ENCODE measurements around the gene FGD4.

Gene FGD4

DNA sequence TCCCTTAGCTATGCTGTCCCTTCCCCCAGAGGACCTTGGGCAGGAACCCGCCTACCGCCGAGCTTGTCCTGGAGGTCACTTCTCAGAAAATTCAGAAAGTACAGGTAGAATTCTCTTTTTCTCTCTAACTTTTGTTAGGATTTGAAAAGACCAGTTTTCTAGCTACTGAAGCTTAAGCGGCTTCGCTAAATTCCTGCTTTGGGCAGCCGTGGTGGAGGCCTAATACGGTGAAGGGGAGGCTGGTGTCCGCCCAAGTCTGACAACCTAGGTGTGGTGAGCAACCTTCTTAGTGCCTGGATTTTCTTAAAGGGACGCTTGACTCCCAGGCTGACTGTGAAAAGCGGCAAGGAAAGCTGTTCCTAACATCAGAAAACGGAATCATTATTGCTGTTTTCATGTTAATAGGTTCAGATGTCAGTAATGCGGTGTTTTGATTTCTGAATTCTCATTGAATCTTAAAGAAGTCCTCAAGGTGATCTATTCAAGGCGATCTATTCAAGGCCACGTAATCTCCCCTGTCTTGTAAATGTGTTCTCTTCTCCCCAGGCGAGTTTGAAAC lies 835 bp downstream of the FGD4 start:
- FAIRE-seq = no peak
- TF ChIP-seq PAX5 (IDR thresholded peaks at IDR 0.05; ENCODE audit: insufficient read depth, low read length, severe bottlenecking) (no peak), TAF1 (IDR thresholded peaks at IDR 0.05; ENCODE audit: low read depth, low read length) (no peak), POLR2A (IDR thresholded peaks at IDR 0.05; ENCODE audit: low read depth, low read length) (no peak), POLR2AphosphoS5 (IDR thresholded peaks at IDR 0.05; ENCODE audit: low read depth, low read length) (no peak), POU2F2 (IDR thresholded peaks at IDR 0.05; ENCODE audit: low read depth, low read length) (no peak), SPI1 (IDR thresholded peaks at IDR 0.05; ENCODE audit: low read depth, low read length) (no peak)
- DNase-seq (ENCODE audit: insufficient read length, low spot score) = no peak

DNA sequence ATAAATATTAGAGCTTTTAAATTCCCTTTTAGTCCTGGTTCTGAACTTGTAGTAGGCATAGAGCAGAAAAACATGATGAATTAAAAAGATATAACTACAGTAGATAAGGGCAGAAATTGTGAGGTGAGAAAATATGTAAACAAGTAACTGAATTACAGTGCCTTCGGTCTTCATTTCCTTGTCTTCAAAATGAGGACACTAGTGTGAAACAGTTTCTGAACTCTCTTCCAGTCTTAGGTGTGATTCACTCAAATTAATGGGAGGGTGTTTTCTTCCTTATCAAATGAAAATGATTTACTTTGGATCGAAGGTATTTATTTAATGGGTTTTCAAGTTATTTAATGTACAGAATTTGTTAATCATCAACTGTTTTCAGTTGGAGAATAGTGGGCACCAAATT lies 1.5 kb downstream of the FGD4 start:
- FAIRE-seq = no peak
- no peak for DNase-seq (ENCODE audit: insufficient read length, low spot score)
- TF ChIP-seq SPI1 (IDR thresholded peaks at IDR 0.05; ENCODE audit: low read depth, low read length) (no peak), POLR2A (IDR thresholded peaks at IDR 0.05; ENCODE audit: low read depth, low read length) (no peak), PAX5 (IDR thresholded peaks at IDR 0.05; ENCODE audit: insufficient read depth, low read length, severe bottlenecking) (no peak), POU2F2 (IDR thresholded peaks at IDR 0.05; ENCODE audit: low read depth, low read length) (no peak), POLR2AphosphoS5 (IDR thresholded peaks at IDR 0.05; ENCODE audit: low read depth, low read length) (no peak), TAF1 (IDR thresholded peaks at IDR 0.05; ENCODE audit: low read depth, low read length) (no peak)

DNA sequence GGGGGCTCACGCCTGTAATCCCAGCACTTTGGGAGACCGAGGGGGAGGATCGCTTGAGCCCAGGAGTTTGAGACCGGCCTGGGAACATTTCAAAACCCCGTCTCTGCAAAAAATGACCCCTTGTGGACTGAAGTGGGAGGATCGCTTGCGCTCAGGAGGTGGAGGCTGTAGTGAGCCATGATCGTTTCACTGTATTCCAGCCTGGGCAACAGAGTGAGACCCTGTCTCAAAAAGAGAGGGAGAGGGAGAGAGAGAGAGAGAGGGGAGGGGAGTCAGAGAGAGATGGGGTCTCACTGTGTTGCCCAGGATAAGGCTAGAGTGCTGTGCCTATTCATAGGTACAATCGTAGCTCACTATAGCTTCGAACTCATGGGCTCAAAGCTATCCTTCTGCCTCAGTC lies 2.8 kb downstream of the FGD4 start:
- TF ChIP-seq SPI1 (IDR thresholded peaks at IDR 0.05; ENCODE audit: low read depth, low read length) = no peak
- no peak for TF ChIP-seq POLR2AphosphoS5 (IDR thresholded peaks at IDR 0.05; ENCODE audit: low read depth, low read length)
- TF ChIP-seq TAF1 (IDR thresholded peaks at IDR 0.05; ENCODE audit: low read depth, low read length) = no peak
- no peak for TF ChIP-seq PAX5 (IDR thresholded peaks at IDR 0.05; ENCODE audit: insufficient read depth, low read length, severe bottlenecking)
- TF ChIP-seq POLR2A (IDR thresholded peaks at IDR 0.05; ENCODE audit: low read depth, low read length) = no peak
- no peak for TF ChIP-seq POU2F2 (IDR thresholded peaks at IDR 0.05; ENCODE audit: low read depth, low read length)
- no peak for FAIRE-seq
- no peak for DNase-seq (ENCODE audit: insufficient read length, low spot score)

DNA sequence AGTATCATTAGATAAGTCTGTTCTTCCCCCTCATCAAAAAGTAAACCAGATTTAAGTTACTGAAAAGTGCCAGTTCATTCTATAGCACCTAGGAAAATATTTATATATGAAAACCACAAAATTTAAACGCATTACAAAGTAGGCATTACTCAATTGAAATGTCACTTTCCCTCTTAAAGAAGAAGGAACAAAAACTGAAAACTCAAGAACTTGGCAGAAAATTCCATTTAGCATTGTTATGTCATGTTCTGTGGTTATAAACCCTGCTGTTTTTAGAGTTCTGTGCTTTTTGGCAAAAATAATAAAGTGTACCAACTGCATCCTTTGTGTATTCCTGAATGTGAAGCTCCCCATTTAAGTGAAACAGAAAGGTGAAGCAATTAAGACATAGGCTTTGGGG lies 3.6 kb downstream of the FGD4 start:
- no peak for DNase-seq (ENCODE audit: insufficient read length, low spot score)
- FAIRE-seq = no peak
- TF ChIP-seq SPI1 (IDR thresholded peaks at IDR 0.05; ENCODE audit: low read depth, low read length) = no peak
- TF ChIP-seq TAF1 (IDR thresholded peaks at IDR 0.05; ENCODE audit: low read depth, low read length) = no peak
- TF ChIP-seq POU2F2 (IDR thresholded peaks at IDR 0.05; ENCODE audit: low read depth, low read length) = no peak
- TF ChIP-seq POLR2AphosphoS5 (IDR thresholded peaks at IDR 0.05; ENCODE audit: low read depth, low read length) = no peak
- no peak for TF ChIP-seq PAX5 (IDR thresholded peaks at IDR 0.05; ENCODE audit: insufficient read depth, low read length, severe bottlenecking)
- TF ChIP-seq POLR2A (IDR thresholded peaks at IDR 0.05; ENCODE audit: low read depth, low read length) = no peak

DNA sequence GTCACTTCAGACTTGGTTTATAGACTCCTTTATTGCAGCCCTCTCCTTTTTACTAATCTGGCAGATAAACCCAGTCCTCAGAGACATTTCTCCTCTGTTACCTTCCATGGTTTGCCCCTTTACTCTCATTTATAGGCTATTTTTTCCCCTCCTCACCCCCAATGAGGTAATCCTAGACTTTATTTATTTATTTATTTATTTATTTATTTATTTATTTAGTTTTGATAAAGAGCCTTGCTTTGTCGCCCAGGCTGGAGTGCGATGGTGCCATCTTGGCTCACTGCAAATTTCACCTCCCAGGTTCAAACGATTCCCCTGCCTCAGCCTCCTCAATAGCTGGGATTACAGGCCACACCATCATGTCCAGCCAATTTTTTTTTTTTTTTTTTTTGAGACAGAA lies 8.4 kb downstream of the FGD4 start:
- FAIRE-seq = no peak
- no peak for DNase-seq (ENCODE audit: insufficient read length, low spot score)
- TF ChIP-seq PAX5 (IDR thresholded peaks at IDR 0.05; ENCODE audit: insufficient read depth, low read length, severe bottlenecking) (no peak), POLR2AphosphoS5 (IDR thresholded peaks at IDR 0.05; ENCODE audit: low read depth, low read length) (no peak), POU2F2 (IDR thresholded peaks at IDR 0.05; ENCODE audit: low read depth, low read length) (no peak), SPI1 (IDR thresholded peaks at IDR 0.05; ENCODE audit: low read depth, low read length) (no peak), TAF1 (IDR thresholded peaks at IDR 0.05; ENCODE audit: low read depth, low read length) (no peak), POLR2A (IDR thresholded peaks at IDR 0.05; ENCODE audit: low read depth, low read length) (no peak)

DNA sequence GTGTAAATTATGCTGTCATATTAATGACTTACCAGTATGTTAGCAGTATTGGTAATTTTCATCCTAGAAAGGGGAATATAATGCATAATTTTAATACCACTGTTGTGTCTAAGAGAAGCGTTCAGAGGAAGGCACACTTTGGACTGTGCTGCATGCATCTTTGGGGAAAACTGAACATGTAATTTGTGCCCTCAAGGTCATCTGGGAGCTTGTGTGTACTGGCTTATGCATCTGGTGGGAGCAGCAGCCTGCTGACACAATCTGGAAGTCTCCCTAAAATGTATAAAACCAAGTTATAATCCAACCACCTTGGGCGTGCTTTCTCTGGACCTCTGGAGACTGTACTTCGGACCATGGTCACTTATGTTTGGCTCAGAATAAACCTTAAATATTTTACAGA lies 14.1 kb downstream of the FGD4 start:
- FAIRE-seq (no peak), DNase-seq (ENCODE audit: insufficient read length, low spot score) (no peak)
- TF ChIP-seq SPI1 (IDR thresholded peaks at IDR 0.05; ENCODE audit: low read depth, low read length) (no peak), POU2F2 (IDR thresholded peaks at IDR 0.05; ENCODE audit: low read depth, low read length) (no peak), TAF1 (IDR thresholded peaks at IDR 0.05; ENCODE audit: low read depth, low read length) (no peak), POLR2AphosphoS5 (IDR thresholded peaks at IDR 0.05; ENCODE audit: low read depth, low read length) (no peak), POLR2A (IDR thresholded peaks at IDR 0.05; ENCODE audit: low read depth, low read length) (no peak)

DNA sequence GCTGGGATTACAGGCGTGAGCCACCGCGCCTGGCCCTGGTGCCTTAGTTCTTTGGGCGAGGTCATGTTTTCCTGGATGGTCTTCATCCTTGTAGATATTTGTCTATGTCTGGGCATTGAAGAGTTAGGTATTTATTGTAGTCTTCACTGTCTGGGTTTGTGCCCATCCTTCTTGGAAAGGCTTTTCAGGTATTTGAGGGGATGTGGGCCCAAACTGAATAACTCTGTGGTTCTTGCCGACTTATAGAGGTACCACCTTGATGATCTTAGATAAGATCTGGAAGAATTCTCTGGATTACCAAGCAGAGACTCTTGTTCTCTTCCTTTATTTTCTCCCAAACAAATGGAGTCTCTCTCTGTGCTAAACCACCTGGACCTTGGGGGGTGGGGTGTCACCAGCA lies 18.9 kb downstream of the FGD4 start:
- DNase-seq (ENCODE audit: insufficient read length, low spot score) = no peak
- TF ChIP-seq POLR2A (IDR thresholded peaks at IDR 0.05; ENCODE audit: low read depth, low read length) = no peak

DNA sequence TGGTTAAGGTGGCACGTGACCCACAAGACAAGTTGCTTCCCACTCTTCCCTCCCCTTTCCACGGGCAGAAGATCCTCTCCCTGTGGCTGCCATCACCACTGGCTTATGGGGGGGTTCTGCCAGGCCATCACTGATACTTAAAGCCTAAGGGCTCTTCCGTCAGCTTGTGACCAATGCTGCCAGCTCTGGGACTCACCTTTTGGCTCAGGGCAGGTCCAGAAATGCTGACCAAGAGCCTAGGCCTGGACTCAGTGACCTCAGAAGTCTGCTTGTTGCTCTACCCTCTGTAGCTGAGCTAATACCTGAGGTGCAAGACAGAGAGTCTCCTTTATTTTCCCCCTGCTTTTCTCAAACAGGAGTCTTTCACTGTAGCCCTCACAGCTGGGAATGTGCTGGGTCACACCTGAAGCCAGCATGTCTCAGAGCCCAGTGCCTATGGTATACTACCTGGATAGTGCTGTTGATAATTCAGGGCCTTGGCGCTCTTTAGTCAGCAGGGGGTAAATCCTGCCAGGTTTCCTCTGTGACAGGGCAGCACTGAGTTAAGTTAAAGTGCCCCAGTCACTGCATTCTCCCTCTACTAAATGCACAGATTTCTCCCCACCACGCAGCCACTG lies 19.7 kb downstream of the FGD4 start:
- FAIRE-seq (no peak), DNase-seq (ENCODE audit: insufficient read length, low spot score) (no peak)
- TF ChIP-seq SPI1 (IDR thresholded peaks at IDR 0.05; ENCODE audit: low read depth, low read length) (no peak), POLR2A (IDR thresholded peaks at IDR 0.05; ENCODE audit: low read depth, low read length) (no peak), PAX5 (IDR thresholded peaks at IDR 0.05; ENCODE audit: insufficient read depth, low read length, severe bottlenecking) (no peak), POLR2AphosphoS5 (IDR thresholded peaks at IDR 0.05; ENCODE audit: low read depth, low read length) (no peak), TAF1 (IDR thresholded peaks at IDR 0.05; ENCODE audit: low read depth, low read length) (no peak), POU2F2 (IDR thresholded peaks at IDR 0.05; ENCODE audit: low read depth, low read length) (no peak)

More for the DNA sequence above, 18.9 kb downstream of the FGD4 start:
- no peak for FAIRE-seq

DNA sequence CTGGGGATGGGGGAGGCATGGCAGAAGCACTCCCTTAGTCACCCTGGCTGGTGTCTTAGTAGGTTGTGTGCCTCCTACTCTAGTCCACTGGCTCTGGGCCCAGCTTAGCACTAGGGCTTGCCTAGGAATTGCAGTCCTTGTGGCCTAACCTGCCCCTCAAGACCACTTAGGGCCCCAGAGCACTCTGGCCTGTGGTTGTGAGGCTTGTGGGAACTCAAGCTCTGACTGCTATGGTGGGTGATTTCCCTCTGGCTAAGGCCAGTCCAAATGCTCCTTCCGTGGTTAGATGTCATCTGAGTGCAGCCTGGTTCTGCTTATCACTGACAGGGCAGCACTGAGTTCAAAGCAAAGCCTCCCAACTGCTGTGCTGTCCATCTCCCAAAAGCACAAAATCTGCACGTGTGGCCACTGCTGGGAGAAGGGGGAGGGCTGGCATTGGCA lies 20.2 kb downstream of the FGD4 start:
- no peak for FAIRE-seq
- TF ChIP-seq TAF1 (IDR thresholded peaks at IDR 0.05; ENCODE audit: low read depth, low read length) (no peak), POLR2AphosphoS5 (IDR thresholded peaks at IDR 0.05; ENCODE audit: low read depth, low read length) (no peak), POU2F2 (IDR thresholded peaks at IDR 0.05; ENCODE audit: low read depth, low read length) (no peak), PAX5 (IDR thresholded peaks at IDR 0.05; ENCODE audit: insufficient read depth, low read length, severe bottlenecking) (no peak), SPI1 (IDR thresholded peaks at IDR 0.05; ENCODE audit: low read depth, low read length) (no peak), POLR2A (IDR thresholded peaks at IDR 0.05; ENCODE audit: low read depth, low read length) (no peak)

DNA sequence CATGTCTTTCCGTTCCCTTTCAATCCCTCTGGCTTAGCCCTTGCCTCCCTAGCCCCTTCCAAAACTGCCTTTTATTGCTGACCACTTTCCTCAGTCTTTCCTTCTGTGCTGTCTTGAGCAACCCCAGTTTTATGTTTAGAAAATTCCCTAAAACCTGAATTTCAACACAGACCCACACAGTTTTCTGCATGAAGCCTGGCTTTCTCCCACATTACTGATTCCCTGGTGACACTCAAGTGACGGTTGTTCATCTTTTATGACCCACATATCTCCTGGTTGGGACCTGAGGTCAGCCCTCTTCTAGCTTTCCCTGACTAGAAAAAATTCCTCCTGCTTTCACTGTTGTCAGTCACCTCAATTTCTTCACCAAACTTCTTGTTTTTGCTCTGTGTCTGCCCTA lies 21.0 kb downstream of the FGD4 start:
- DNase-seq (ENCODE audit: insufficient read length, low spot score) (no peak), FAIRE-seq (no peak)
- TF ChIP-seq POU2F2 (IDR thresholded peaks at IDR 0.05; ENCODE audit: low read depth, low read length) = no peak
- TF ChIP-seq POLR2AphosphoS5 (IDR thresholded peaks at IDR 0.05; ENCODE audit: low read depth, low read length) = no peak
- no peak for TF ChIP-seq TAF1 (IDR thresholded peaks at IDR 0.05; ENCODE audit: low read depth, low read length)
- TF ChIP-seq SPI1 (IDR thresholded peaks at IDR 0.05; ENCODE audit: low read depth, low read length) = no peak
- TF ChIP-seq PAX5 (IDR thresholded peaks at IDR 0.05; ENCODE audit: insufficient read depth, low read length, severe bottlenecking) = no peak
- TF ChIP-seq POLR2A (IDR thresholded peaks at IDR 0.05; ENCODE audit: low read depth, low read length) = no peak

More for the DNA sequence above, 20.2 kb downstream of the FGD4 start:
- DNase-seq (ENCODE audit: insufficient read length, low spot score) = no peak
